Medulla oblongata (tissue), 1 donor: ENCODE measurements around the gene SFN.
A peak's percentile ranks its signal among the peaks of the same experiment; 100 is the strongest.
"Not testable (repeated sequence)": the region's sequence is repeated elsewhere in the genome, so short reads cannot be mapped to it uniquely, and the experiment has no call there.

Experiments
- DNase-seq: peaks from one replicate; pipeline ENCODE4 v3.0.0-alpha.2; 2015; ENCODE audit errors: extremely low spot score

Gene SFN

GRCh38 chr1:26839339-26839722 lies 23.6 kb upstream of the SFN start:
- no peak for DNase-seq

DNA sequence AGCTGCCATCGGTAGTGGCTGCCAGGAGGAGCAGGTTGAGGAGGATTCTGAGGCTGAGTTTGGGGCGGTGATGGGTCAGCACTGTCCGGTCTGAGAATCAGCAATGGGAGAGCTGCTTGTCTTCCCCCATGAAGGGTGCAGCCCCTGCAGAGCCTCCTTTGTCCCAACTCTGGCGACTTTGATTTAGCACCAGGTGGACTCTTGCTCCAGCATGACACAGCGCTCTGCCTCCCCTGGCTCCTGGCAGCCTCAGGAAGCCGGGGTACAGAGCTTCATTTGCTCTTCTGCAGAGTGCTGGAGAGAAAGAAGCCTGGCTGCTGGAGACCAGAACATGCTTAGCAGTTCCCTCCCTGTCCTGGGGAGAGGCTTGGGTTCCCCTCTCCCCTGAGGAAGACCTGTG lies 23.2 kb upstream of the SFN start:
- DNase-seq = no peak

GRCh38 chr1:26844424-26845196 lies 18.3 kb upstream of the SFN start:
- no peak for DNase-seq

GRCh38 chr1:26847826-26848225 lies 15.1 kb upstream of the SFN start:
- not testable (repeated sequence) for DNase-seq

- DNase-seq = no peak
These were observed 14.4 kb upstream of the SFN start for GRCh38 chr1:26848499-26848898.

DNA sequence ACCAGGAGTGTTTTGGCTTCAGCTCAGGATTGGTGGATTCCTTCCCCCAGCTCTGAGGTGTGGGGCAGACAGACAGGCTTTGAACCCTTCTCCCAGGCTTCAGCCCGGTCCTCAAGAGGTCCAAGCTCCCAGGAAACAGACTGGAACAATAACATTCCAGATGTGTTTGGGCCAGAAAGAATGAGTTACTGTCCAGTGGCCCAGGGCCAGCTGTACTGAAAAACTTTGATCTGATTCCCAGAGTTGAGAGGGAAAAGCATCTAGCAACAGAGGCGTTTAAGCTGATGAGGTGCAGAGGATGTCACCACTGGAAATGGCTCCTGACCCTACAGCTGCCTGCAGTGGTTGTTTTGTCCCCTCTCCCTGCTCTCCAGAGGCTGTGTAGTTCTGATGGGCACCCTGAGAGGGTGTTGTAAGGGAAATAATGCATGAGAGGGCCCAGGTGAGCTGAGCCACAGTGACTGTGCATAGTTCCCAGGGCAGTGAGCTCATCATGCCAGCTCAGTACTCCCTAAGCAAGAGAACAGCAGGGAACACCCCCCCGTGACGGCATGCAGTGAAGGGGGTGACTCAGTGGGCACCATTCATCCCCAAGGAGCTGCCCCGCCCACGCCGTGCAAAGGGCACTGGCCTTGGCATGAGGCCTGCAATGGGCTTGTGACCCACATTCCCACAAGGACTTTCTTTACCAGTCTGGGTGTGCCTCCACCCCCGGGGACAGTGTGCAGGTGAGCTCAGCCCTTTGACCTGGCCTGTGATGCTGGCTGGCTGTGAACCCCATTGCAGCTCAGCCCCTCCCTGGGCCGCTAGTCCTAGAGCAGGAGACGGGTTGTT lies 13.8 kb upstream of the SFN start:
- DNase-seq = no peak

GRCh38 chr1:26851106-26851684 lies 11.8 kb upstream of the SFN start:
- DNase-seq = no peak

GRCh38 chr1:26852701-26853100 lies 10.2 kb upstream of the SFN start:
- DNase-seq = no peak

- DNase-seq = peak; percentile 83
These were observed 9.8 kb upstream of the SFN start for GRCh38 chr1:26853156-26853555.

GRCh38 chr1:26853600-26853999 lies 9.3 kb upstream of the SFN start:
- no peak for DNase-seq

DNA sequence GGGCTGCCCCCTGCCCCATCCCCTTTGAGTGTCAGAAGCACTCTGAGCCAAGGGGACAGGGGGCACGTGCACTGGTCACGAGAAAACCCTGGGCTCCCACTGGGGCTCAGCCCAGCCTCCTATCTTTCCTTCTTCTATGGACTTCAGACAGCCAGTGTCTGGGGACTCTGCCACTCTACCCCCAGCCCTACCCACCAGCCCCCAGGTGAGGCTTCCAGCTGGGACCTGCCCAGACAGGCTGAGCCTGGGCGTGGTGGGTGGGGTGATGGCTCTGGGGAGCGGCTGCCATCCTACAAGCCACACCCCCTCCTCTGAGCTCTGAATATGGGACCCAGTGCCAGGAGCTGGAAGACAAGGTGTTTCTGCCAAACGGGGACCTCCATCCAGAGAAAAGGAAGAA lies 8.0 kb upstream of the SFN start:
- DNase-seq = no peak

DNA sequence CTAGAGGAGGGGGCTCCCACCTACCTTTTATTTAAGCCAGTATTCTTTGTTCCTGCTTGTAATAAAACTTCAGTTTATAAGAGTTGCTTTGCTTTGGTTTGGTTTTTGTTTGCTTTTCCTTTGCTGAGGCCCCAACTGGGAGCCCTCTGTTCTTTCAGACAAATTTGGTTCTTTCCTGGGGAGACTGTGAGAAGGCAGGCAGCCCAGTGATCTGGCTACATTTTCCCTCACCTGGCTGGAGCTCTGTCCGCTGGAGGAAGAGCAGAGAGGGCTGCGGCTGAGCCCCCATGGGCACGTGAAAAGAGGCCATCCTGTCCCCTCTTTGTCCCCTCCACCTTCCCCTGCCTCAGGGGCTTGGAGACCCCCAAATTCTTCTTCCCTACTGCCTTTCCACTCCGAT lies 7.3 kb upstream of the SFN start:
- no peak for DNase-seq

GRCh38 chr1:26856181-26856580 lies 6.8 kb upstream of the SFN start:
- DNase-seq = no peak

GRCh38 chr1:26856604-26857469 lies 6.1 kb upstream of the SFN start:
- DNase-seq = no peak

GRCh38 chr1:26857473-26858060 lies 5.4 kb upstream of the SFN start:
- DNase-seq = no peak

DNA sequence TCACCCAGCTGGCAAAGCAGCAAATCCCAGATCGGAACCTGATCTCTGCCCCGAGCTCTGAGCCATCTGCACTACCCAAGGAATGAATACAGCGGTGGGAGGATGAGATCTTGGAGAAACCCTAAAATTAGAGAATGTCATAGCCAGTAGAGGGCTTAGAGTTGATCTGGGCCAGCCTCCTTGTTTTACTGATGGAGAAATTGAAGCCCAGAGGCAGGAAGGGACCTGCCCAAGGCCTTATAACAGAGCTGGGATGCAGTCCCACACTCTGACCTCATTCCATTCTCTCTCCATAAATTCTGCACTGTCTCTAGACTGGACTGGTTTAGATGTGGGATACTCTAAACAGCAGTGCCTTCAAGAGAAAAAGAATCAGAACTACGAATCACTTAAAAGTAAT lies 4.8 kb upstream of the SFN start:
- DNase-seq = no peak

DNA sequence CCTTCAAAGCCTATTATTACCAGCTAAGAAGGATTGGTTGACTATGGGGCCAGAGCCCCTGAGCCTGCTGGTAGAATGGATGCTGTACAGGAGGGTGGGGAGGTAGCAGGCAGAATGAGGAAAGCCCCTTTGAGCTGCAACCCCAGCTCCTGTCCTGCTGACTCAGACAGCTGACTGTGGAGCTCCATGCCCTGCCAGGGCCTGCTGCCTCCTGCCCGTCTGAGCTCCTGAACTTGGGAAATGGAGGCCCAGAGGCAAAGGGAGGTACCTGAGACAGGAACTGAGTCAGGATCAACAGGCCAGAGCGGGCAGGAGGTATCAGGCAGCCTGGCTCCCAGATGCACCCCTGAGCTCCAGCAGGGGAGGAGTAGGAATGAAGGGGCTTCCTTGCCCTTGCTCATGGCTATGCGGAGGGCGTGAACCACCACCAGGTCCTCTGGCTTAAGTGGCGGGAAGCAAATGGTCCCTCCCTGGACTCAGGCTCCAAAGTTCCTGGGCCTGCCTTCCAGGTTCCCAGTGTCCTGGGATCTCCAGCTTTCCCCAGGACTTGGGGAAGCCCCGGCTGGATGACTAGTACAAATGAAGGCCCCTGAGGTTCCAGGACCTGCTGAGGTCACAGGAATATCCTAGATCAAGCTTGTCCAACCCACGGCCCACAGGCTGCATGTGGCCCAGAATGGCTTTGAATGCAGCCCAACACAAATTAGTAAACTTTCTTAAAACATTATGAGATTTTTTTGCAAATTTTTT lies 3.9 kb upstream of the SFN start:
- DNase-seq = no peak

GRCh38 chr1:26861286-26861701 lies 1.7 kb upstream of the SFN start:
- no peak for DNase-seq

- no peak for DNase-seq
These were observed 1.0 kb upstream of the SFN start for GRCh38 chr1:26861889-26862378.

DNA sequence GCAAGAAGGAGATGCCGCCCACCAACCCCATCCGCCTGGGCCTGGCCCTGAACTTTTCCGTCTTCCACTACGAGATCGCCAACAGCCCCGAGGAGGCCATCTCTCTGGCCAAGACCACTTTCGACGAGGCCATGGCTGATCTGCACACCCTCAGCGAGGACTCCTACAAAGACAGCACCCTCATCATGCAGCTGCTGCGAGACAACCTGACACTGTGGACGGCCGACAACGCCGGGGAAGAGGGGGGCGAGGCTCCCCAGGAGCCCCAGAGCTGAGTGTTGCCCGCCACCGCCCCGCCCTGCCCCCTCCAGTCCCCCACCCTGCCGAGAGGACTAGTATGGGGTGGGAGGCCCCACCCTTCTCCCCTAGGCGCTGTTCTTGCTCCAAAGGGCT lies 732 bp downstream of the SFN start:
- no peak for DNase-seq
